ENCODE results near the gene SIAH3.

DNA sequence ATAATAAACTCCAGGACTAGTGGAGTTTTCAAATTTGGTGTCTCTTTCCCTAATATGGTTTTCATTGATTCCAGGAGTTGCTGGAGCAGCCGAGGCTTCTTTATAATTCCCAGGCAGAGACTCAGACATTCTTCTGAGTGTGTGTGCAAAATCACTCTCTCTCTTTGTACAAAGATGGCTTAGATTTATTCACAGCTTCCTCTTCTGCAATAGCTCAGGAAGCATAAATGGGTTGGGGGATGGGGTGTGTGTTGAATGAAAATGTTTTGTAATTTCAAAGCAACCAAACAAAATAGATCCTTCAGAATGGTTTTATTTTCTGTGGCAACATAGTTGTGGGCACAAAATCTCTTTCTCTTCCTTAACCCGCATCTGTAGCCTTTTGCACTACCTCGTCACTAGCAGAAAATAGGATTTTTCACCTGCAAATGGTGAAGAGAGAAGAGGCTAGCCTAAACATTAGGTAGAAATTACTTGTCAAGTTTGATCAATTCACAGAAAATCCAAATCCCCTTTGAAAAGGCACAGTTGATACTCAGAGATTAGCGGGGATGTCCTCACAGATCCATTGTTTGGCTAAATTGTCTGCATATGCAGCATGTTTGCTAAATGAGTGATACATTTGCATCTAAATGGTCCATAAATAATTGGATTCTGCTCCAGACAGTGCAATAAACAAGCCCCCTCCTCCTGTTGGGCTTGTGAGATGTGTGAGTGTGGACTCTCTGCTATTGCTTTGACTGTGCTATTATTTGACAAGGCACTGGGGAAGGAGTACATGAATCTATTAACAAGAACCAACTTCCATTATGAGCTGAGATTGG is 82.7 kb downstream of the SIAH3 start:
- TF ChIP-seq, protein P1, sequence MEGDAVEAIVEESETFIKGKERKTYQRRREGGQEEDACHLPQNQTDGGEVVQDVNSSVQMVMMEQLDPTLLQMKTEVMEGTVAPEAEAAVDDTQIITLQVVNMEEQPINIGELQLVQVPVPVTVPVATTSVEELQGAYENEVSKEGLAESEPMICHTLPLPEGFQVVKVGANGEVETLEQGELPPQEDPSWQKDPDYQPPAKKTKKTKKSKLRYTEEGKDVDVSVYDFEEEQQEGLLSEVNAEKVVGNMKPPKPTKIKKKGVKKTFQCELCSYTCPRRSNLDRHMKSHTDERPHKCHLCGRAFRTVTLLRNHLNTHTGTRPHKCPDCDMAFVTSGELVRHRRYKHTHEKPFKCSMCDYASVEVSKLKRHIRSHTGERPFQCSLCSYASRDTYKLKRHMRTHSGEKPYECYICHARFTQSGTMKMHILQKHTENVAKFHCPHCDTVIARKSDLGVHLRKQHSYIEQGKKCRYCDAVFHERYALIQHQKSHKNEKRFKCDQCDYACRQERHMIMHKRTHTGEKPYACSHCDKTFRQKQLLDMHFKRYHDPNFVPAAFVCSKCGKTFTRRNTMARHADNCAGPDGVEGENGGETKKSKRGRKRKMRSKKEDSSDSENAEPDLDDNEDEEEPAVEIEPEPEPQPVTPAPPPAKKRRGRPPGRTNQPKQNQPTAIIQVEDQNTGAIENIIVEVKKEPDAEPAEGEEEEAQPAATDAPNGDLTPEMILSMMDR (IDR thresholded peaks at IDR 0.05; ENCODE audit: low read length), result no peak
- TF ChIP-seq EZH2 (IDR thresholded peaks at IDR 0.05; ENCODE audit: borderline replicate concordance, low read length), result no peak
